Activated CD8-positive, alpha-beta memory T cell treated with anti-CD3 and anti-CD28 coated beads, Interleukin-2, amount 10 ng/mL, durations not matched to agents 7 days and 5 days (primary cell): Measurements from ENCODE around the gene RASAL1. TPM values are rescaled to one million over a fixed set of nuclear protein-coding genes. Genes with fewer than 3 reads are reported as not detected.

ENCODE experiments used
- ATAC-seq: fragments of 150-1000 bp; cut with Tn5 transposase; one replicate; pipeline ENCODE4 v1.10.0; 2021; ENCODE audit warnings: moderate library complexity
- CTCF ChIA-PET: fragments of 350-600 bp; sonication (Branson Sonifier 250); formaldehyde crosslinking; loops from one replicate; lab custom pipeline; 2021; ENCODE audit warnings: antibody characterized with exemption; lab: Charles Lee
- DNase-seq: peaks from one replicate; pipeline ENCODE4 v3.0.0-alpha.2; 2020
- H3K27ac Mint-ChIP-seq: one replicate; pipeline ENCODE4 v1.8.0; 2021; ENCODE audit warnings: mild to moderate bottlenecking, mixed read lengths
- H3K27me3 Mint-ChIP-seq: one replicate; pipeline ENCODE4 v1.8.0; 2021; ENCODE audit warnings: mixed read lengths
- H3K36me3 Mint-ChIP-seq: one replicate; pipeline ENCODE4 v1.8.0; 2021; ENCODE audit warnings: mild to moderate bottlenecking, mixed read lengths
- H3K4me1 Mint-ChIP-seq: one replicate; pipeline ENCODE4 v1.8.0; 2021; ENCODE audit warnings: mixed read lengths
- H3K4me3 Mint-ChIP-seq: one replicate; pipeline ENCODE4 v1.8.0; 2021; ENCODE audit warnings: mild to moderate bottlenecking, moderate library complexity, mixed read lengths
- H3K9me3 Mint-ChIP-seq: one replicate; pipeline ENCODE4 v1.8.0; 2022; ENCODE audit warnings: low read depth, mixed read lengths
- total RNA-seq, 2 experiments: library from RNA; stranded (reverse); gene quantifications; one replicate each; pipeline ENCODE4 v1.2.3, GENCODE V29; 2021

RASAL1 gene
- total RNA-seq, 2 experiments from 2014 or later, result not detected

GRCh38 chr12:113170926-113171325 is 35.4 kb upstream of the RASAL1 start:
- Mint-ChIP-seq H3K4me3 (no peak overlapping the region), H3K27me3 (no peaks in the 10 kb centered on the region), H3K36me3 (peaks cover 30% of the 10 kb centered on the region), H3K9me3 (no peaks in the 10 kb centered on the region), H3K4me1 (peaks cover 2% of the 10 kb centered on the region), H3K27ac (no peak overlapping the region)
- CTCF ChIA-PET, result interaction anchor here (0.7 to 5.3 kb wide), 3 partner anchors 16 to 178 kb away, joined by 3 to 62 read pairs (median 3); no protein-coding TSS in a partner anchor
- ATAC-seq (no peak), DNase-seq (no peak)

- Mint-ChIP-seq H3K36me3 (peaks cover 28% of the 10 kb centered on the region), H3K27me3 (no peaks in the 10 kb centered on the region), H3K4me3 (no peak overlapping the region), H3K9me3 (no peaks in the 10 kb centered on the region), H3K4me1 (peaks cover 2% of the 10 kb centered on the region), H3K27ac (no peak overlapping the region)
- CTCF ChIA-PET, result interaction anchor here (0.8 to 5.3 kb wide), 3 partner anchors 16 to 255 kb away, joined by 3 to 62 read pairs (median 3); no protein-coding TSS in a partner anchor
- DNase-seq (no peak), ATAC-seq (no peak)
Measured at GRCh38 chr12:113170457-113170856, 34.9 kb upstream of the RASAL1 start.

- no peak overlapping the region for H3K27ac Mint-ChIP-seq
- H3K9me3 Mint-ChIP-seq, result no peaks in the 10 kb centered on the region
- H3K36me3 Mint-ChIP-seq, result peaks cover 33% of the 10 kb centered on the region
- H3K27me3 Mint-ChIP-seq, result no peaks in the 10 kb centered on the region
- no peak overlapping the region for H3K4me3 Mint-ChIP-seq
- DNase-seq (no peak), ATAC-seq (no peak)
- H3K4me1 Mint-ChIP-seq, result peaks cover 2% of the 10 kb centered on the region
- CTCF ChIA-PET, result interaction anchor here (0.8 kb wide), 1 partner anchor 256 kb away, joined by 3 read pairs; no protein-coding TSS in a partner anchor
Measured at GRCh38 chr12:113169697-113170096, 34.1 kb upstream of the RASAL1 start.

- Mint-ChIP-seq H3K27me3 (no peaks in the 10 kb centered on the region), H3K9me3 (no peaks in the 10 kb centered on the region), H3K4me1 (no peaks in the 10 kb centered on the region), H3K4me3 (no peak overlapping the region), H3K36me3 (peaks cover 32% of the 10 kb centered on the region), H3K27ac (no peak overlapping the region)
- no peak for DNase-seq
- ATAC-seq, result no peak
- CTCF ChIA-PET, result no interaction called here
Measured at GRCh38 chr12:113167868-113168267, 32.3 kb upstream of the RASAL1 start.

- no peaks in the 10 kb centered on the region for H3K27me3 Mint-ChIP-seq
- no peaks in the 10 kb centered on the region for H3K9me3 Mint-ChIP-seq
- H3K27ac Mint-ChIP-seq, result no peak overlapping the region
- no peak overlapping the region for H3K4me3 Mint-ChIP-seq
- no peaks in the 10 kb centered on the region for H3K4me1 Mint-ChIP-seq
- CTCF ChIA-PET, result interaction anchor here (0.9 to 1.4 kb wide), 2 partner anchors 9 to 120 kb away, joined by 3 to 4 read pairs; no protein-coding TSS in a partner anchor
- no peak for DNase-seq
- no peak for ATAC-seq
- H3K36me3 Mint-ChIP-seq, result peaks cover 24% of the 10 kb centered on the region
Measured at GRCh38 chr12:113165521-113166450, 30.2 kb upstream of the RASAL1 start.

- Mint-ChIP-seq H3K27ac (no peak overlapping the region), H3K4me1 (no peaks in the 10 kb centered on the region), H3K36me3 (peaks cover 23% of the 10 kb centered on the region), H3K27me3 (no peaks in the 10 kb centered on the region), H3K4me3 (no peak overlapping the region), H3K9me3 (no peaks in the 10 kb centered on the region)
- DNase-seq (no peak), ATAC-seq (no peak)
- CTCF ChIA-PET, result interaction anchor here (1.0 to 3.7 kb wide), 2 partner anchors 10 to 20 kb away, joined by 3 to 18 read pairs; no protein-coding TSS in a partner anchor
Measured at GRCh38 chr12:113164014-113164413, 28.5 kb upstream of the RASAL1 start.

- CTCF ChIA-PET, result interaction anchor here (1.0 to 3.7 kb wide), 3 partner anchors 11 to 17 kb away, joined by 3 to 18 read pairs (median 4); no protein-coding TSS in a partner anchor
- H3K9me3 Mint-ChIP-seq, result no peaks in the 10 kb centered on the region
- no peak overlapping the region for H3K4me3 Mint-ChIP-seq
- no peak for DNase-seq
- no peaks in the 10 kb centered on the region for H3K4me1 Mint-ChIP-seq
- H3K27me3 Mint-ChIP-seq, result no peaks in the 10 kb centered on the region
- no peak overlapping the region for H3K27ac Mint-ChIP-seq
- no peak for ATAC-seq
- peaks cover 22% of the 10 kb centered on the region for H3K36me3 Mint-ChIP-seq
Measured at GRCh38 chr12:113163030-113163360, 27.4 kb upstream of the RASAL1 start.

- no peaks in the 10 kb centered on the region for H3K27me3 Mint-ChIP-seq
- H3K4me1 Mint-ChIP-seq, result no peaks in the 10 kb centered on the region
- peaks cover 24% of the 10 kb centered on the region for H3K36me3 Mint-ChIP-seq
- no peak overlapping the region for H3K27ac Mint-ChIP-seq
- CTCF ChIA-PET, result interaction anchor here (1.0 to 3.7 kb wide), 3 partner anchors 11 to 18 kb away, joined by 3 to 18 read pairs (median 4); no protein-coding TSS in a partner anchor
- H3K4me3 Mint-ChIP-seq, result no peak overlapping the region
- ATAC-seq (no peak), DNase-seq (no peak)
- H3K9me3 Mint-ChIP-seq, result no peaks in the 10 kb centered on the region
Measured at GRCh38 chr12:113162102-113163029, 26.8 kb upstream of the RASAL1 start.

GRCh38 chr12:113161415-113162016 is 26.0 kb upstream of the RASAL1 start:
- Mint-ChIP-seq H3K36me3 (peaks cover 24% of the 10 kb centered on the region), H3K27me3 (no peaks in the 10 kb centered on the region), H3K4me1 (peaks cover under 1% of the 10 kb centered on the region), H3K4me3 (no peak overlapping the region), H3K9me3 (no peaks in the 10 kb centered on the region), H3K27ac (no peak overlapping the region)
- CTCF ChIA-PET, result interaction anchor here (1.5 to 3.7 kb wide), 2 partner anchors 12 to 113 kb away, joined by 4 to 18 read pairs; no protein-coding TSS in a partner anchor
- DNase-seq (no peak), ATAC-seq (peak; percentile 24)

- Mint-ChIP-seq H3K27ac (no peak overlapping the region), H3K9me3 (no peaks in the 10 kb centered on the region), H3K4me1 (peaks cover 5% of the 10 kb centered on the region), H3K4me3 (no peak overlapping the region), H3K27me3 (peaks cover 7% of the 10 kb centered on the region), H3K36me3 (peaks cover 21% of the 10 kb centered on the region)
- no peak for ATAC-seq
- DNase-seq, result no peak
- CTCF ChIA-PET, result interaction anchor here (1.5 to 10.7 kb wide), 2 partner anchors 13 to 112 kb away, joined by 4 to 62 read pairs; no protein-coding TSS in a partner anchor
Measured at GRCh38 chr12:113159937-113160336, 24.4 kb upstream of the RASAL1 start.

GRCh38 chr12:113158439-113159203 is 23.1 kb upstream of the RASAL1 start:
- ATAC-seq (no peak), DNase-seq (no peak)
- no peak overlapping the region for H3K27ac Mint-ChIP-seq
- H3K4me3 Mint-ChIP-seq, result no peak overlapping the region
- peaks cover 15% of the 10 kb centered on the region for H3K27me3 Mint-ChIP-seq
- H3K36me3 Mint-ChIP-seq, result peaks cover 15% of the 10 kb centered on the region
- H3K4me1 Mint-ChIP-seq, result peaks cover 12% of the 10 kb centered on the region
- no peaks in the 10 kb centered on the region for H3K9me3 Mint-ChIP-seq
- CTCF ChIA-PET, result interaction anchor here (10.7 kb wide), 1 partner anchor 14 kb away, joined by 62 read pairs; no protein-coding TSS in a partner anchor
